Heart left ventricle (tissue), 13 donors: ENCODE measurements around the gene LYZL1.

Source experiments
- CTCF ChIP-seq, 12 donors: fragments of 200-600 bp; sonication (generic) in 4 of 12; IDR thresholded peaks; one replicate each; pipeline versions ENCODE4 v1.5.0 to v1.8.0; 2018 to 2022; ENCODE audit warnings: antibody characterized with exemption in 12 of 12, mild to moderate bottlenecking in 5 of 12
- POLR2A ChIP-seq, 2 donors: fragments of 450-650 bp; IDR thresholded peaks; one replicate each; pipeline ENCODE4 v1.6.1; 2017; ENCODE audit warnings: antibody characterized with exemption in 2 of 2, mild to moderate bottlenecking in 2 of 2, moderate library complexity in 2 of 2
- donor health status: ischemic (EF 13 %, LVEDD 7.1; RV severe dilation, severe dysfunction).
- donor health status: DM: no; HTN: yes; CAD: no.
- donor health status: DM: no; HTN: no; CAD: no.
- donor health status: ischemic (EF 25% LVEDD 6.9; RV normal size, moderate dysfunction).
- donor health status: ischemic (EF 25% LVEDD 5.7; RV mildly dilated, moderate dysfunction).
- donor health status: ischemic (EF 35%, LVEDD 5.7; RV mildly dilated, moderate dysfunction).
- donor health status: nonischemic (EF 11% LVEDD 7.7; RV severe dilation, severe dysfunction).
- donor health status: DM: yes; HTN: yes; CAD: no.
- donor health status: PGD.
- donor health status: ischemic (EF 29% LVEDD 5.4; RV normal size, mild dysfunction).
- donor health status: nonischemic (EF 23%, LVEDD 6.1; RV moderate dilation, normal function).

- no peak for TF ChIP-seq POLR2A (IDR thresholded peaks at IDR 0.05)
- no peak for TF ChIP-seq CTCF (IDR thresholded peaks at IDR 0.05)
Observed at GRCh38 chr10:29243066-29243465, 45.8 kb upstream of the LYZL1 start.
